Tibial nerve (tissue), 4 donors: Measurements from ENCODE around the gene MINK1. TPM values are rescaled to one million over a fixed set of nuclear protein-coding genes. Genes with fewer than 3 reads are reported as not detected.
A peak's percentile ranks its signal among the peaks of the same experiment; 100 is the strongest.
"Not testable (repeated sequence)": the region's sequence is repeated elsewhere in the genome, so short reads cannot be mapped to it uniquely, and the experiment has no call there.

Experiments
- DNase-seq, 2 donors: peaks; one replicate each; pipeline ENCODE4 v3.0.0-alpha.2; 2019; ENCODE audit warnings: low spot score in 2 of 2
- H3K27ac ChIP-seq, 4 donors: fragments of 200-600 bp; sonication (generic) in 3 of 4; one replicate each; pipeline ENCODE4 v1.5.1; 2017 to 2019; ENCODE audit warnings: mild to moderate bottlenecking in 1 of 4
- H3K27me3 ChIP-seq, 2 donors: fragments of 200-600 bp; sonication (generic) in 1 of 2; one replicate each; pipeline versions ENCODE4 v1.5.1 to v1.6.0; 2017 to 2019
- H3K36me3 ChIP-seq, 3 donors: fragments of 200-600 bp; sonication (generic); one replicate each; pipeline ENCODE4 v1.5.1; 2018 to 2019
- H3K4me1 ChIP-seq, 4 donors: fragments of 200-600 bp; sonication (generic) in 3 of 4; one replicate each; pipeline ENCODE4 v1.5.1; 2017 to 2019
- H3K4me3 ChIP-seq, 4 donors: fragments of 200-600 bp; sonication (generic) in 3 of 4; one replicate each; pipeline ENCODE4 v1.5.1; 2017 to 2019; ENCODE audit warnings: mild to moderate bottlenecking in 1 of 4, moderate library complexity in 1 of 4
- H3K9me3 ChIP-seq, 4 donors: fragments of 200-600 bp; sonication (generic) in 3 of 4; one replicate each; pipeline ENCODE4 v1.5.1; 2017 to 2019
- EP300 ChIP-seq, 2 donors: sonication (generic); formaldehyde crosslinking; IDR thresholded peaks; one replicate each; pipeline ENCODE4 v1.6.1; 2017; ENCODE audit warnings: antibody characterized with exemption in 2 of 2, mild to moderate bottlenecking in 1 of 2
- POLR2A ChIP-seq, 2 donors: fragments of 450-650 bp; IDR thresholded peaks; one replicate each; pipeline ENCODE4 v1.6.1; 2017; ENCODE audit warnings: antibody characterized with exemption in 2 of 2, mild to moderate bottlenecking in 2 of 2, moderate library complexity in 2 of 2
- WGBS, 2 donors: methylation state at CpG; one replicate each; pipeline ENCODE4 v1.1.5; 2018; 5-methylcytosine and 5-hydroxymethylcytosine counted together
- total RNA-seq, 4 donors: library from RNA; depleted of rRNA; stranded (reverse); fragments of >200 nt; gene quantifications; one replicate each; pipeline ENCODE4 v1.1.0, GENCODE V29; 2016
- TF ChIP-seq, protein P1 (sequence below), 5 experiments: fragments of 200-600 bp in 3 of 5; fragments of 450-650 bp in 2 of 5; sonication (generic) in 3 of 5; IDR thresholded peaks; one replicate each; pipeline ENCODE4 v1.5.1; 2016 to 2019; ENCODE audit warnings: antibody characterized with exemption in 5 of 5, mild to moderate bottlenecking in 3 of 5, moderate library complexity in 2 of 5

The MINK1 gene
- total RNA-seq, 4 donors from 2014 or later, result 57.1 to 94.3 (median 85.7) TPM

GRCh38 chr17:4859816-4860625 lies 26.9 kb downstream of the MINK1 start:
- no peak for DNase-seq
- WGBS, 2 donors, result 45 to 59% methylated on average over 32 of the region's 32 CpGs
- H3K4me1 ChIP-seq, result peaks cover 0 to 73% (median 43%) of the 10 kb centered on the region in 4 donors
- no peaks in the 10 kb centered on the region for H3K27me3 ChIP-seq
- H3K27ac ChIP-seq, result peak overlapping the region; percentile 50 to 91 (median 81)
- no peaks in the 10 kb centered on the region for H3K9me3 ChIP-seq
- TF ChIP-seq EP300 (IDR thresholded peaks at IDR 0.05) (peak in 1 of 2 donors; percentile 11), POLR2A (IDR thresholded peaks at IDR 0.05) (no peak)
- TF ChIP-seq, protein P1, sequence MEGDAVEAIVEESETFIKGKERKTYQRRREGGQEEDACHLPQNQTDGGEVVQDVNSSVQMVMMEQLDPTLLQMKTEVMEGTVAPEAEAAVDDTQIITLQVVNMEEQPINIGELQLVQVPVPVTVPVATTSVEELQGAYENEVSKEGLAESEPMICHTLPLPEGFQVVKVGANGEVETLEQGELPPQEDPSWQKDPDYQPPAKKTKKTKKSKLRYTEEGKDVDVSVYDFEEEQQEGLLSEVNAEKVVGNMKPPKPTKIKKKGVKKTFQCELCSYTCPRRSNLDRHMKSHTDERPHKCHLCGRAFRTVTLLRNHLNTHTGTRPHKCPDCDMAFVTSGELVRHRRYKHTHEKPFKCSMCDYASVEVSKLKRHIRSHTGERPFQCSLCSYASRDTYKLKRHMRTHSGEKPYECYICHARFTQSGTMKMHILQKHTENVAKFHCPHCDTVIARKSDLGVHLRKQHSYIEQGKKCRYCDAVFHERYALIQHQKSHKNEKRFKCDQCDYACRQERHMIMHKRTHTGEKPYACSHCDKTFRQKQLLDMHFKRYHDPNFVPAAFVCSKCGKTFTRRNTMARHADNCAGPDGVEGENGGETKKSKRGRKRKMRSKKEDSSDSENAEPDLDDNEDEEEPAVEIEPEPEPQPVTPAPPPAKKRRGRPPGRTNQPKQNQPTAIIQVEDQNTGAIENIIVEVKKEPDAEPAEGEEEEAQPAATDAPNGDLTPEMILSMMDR (IDR thresholded peaks at IDR 0.05), result no peak
- H3K36me3 ChIP-seq, result no peaks in the 10 kb centered on the region
- H3K4me3 ChIP-seq, result peak overlapping the region in 2 of 4 donors; percentile 25 to 38

GRCh38 chr17:4860651-4861050 lies 27.5 kb downstream of the MINK1 start:
- Histone ChIP-seq H3K4me3 (peak overlapping the region in 1 of 4 donors; percentile 38), H3K27ac (peak overlapping the region; percentile 50 to 91 (median 81)), H3K9me3 (no peaks in the 10 kb centered on the region), H3K27me3 (no peaks in the 10 kb centered on the region), H3K36me3 (no peaks in the 10 kb centered on the region), H3K4me1 (peaks cover 0 to 73% (median 43%) of the 10 kb centered on the region in 4 donors)
- WGBS, 2 donors, result 78 to 80% methylated on average over 9 of the region's 9 CpGs
- no peak for DNase-seq
- TF ChIP-seq POLR2A (IDR thresholded peaks at IDR 0.05) (no peak), EP300 (IDR thresholded peaks at IDR 0.05) (no peak)
- TF ChIP-seq, protein P1 (IDR thresholded peaks at IDR 0.05), result no peak

DNA sequence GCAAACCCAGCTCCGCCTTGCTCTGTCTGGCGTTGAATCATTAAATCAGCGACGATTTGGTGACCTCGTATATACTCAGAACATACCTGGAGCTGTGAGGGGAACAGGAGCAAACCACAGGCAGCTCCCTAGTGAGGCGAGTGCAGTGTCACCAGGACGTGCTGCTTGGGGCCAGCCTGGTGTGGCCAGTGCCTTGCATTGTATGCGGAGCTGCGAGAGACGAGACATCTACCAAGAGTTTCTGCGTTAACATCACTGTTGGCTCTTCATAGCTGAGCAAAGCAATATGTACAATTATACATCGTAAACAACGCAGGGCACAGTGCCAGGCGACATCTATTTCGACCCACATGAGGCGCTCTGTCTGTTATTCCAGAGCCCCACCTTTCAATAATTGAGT lies 27.9 kb downstream of the MINK1 start:
- 85% methylated on average over 16 of the region's 16 CpGs for WGBS, 2 donors
- no peaks in the 10 kb centered on the region for H3K27me3 ChIP-seq
- peaks cover 0 to 69% (median 41%) of the 10 kb centered on the region in 4 donors for H3K4me1 ChIP-seq
- H3K4me3 ChIP-seq, result no peak overlapping the region
- no peaks in the 10 kb centered on the region for H3K9me3 ChIP-seq
- TF ChIP-seq, protein P1 (IDR thresholded peaks at IDR 0.05), result no peak
- no peak for TF ChIP-seq POLR2A (IDR thresholded peaks at IDR 0.05)
- no peak for TF ChIP-seq EP300 (IDR thresholded peaks at IDR 0.05)
- no peak for DNase-seq
- H3K36me3 ChIP-seq, result no peaks in the 10 kb centered on the region
- H3K27ac ChIP-seq, result peak overlapping the region; percentile 50 to 91 (median 81)

DNA sequence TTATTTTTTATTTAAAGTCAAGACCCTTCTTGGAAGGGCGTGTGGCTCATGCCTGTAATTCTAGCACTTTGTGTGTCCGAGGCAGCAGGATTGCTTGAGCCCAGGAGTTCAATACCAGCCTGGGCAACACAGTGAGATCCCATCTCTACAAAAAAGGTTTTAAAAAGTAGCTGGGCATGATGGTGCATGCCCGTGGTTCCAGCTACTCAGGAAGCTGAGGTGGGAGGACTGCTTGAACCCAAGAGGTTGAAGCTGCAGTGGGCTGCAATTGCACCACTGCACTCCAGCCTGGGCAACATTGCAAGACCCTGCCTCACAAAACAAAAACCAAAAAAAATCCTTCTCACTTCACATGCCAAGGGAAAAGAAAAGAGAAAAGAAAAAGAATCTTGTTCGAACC lies 29.6 kb downstream of the MINK1 start:
- 91% methylated on average over 4 of the region's 4 CpGs for WGBS, 2 donors
- H3K27me3 ChIP-seq, result no peaks in the 10 kb centered on the region
- H3K27ac ChIP-seq, result peak overlapping the region in 1 of 4 donors; percentile 42
- H3K9me3 ChIP-seq, result no peaks in the 10 kb centered on the region
- no peak overlapping the region for H3K4me3 ChIP-seq
- peaks cover 0 to 53% (median 28%) of the 10 kb centered on the region in 4 donors for H3K4me1 ChIP-seq
- H3K36me3 ChIP-seq, result no peaks in the 10 kb centered on the region
- TF ChIP-seq, protein P1 (IDR thresholded peaks at IDR 0.05), result no peak
- TF ChIP-seq POLR2A (IDR thresholded peaks at IDR 0.05), result no peak
- no peak for DNase-seq

- Histone ChIP-seq H3K9me3 (no peaks in the 10 kb centered on the region), H3K4me1 (peaks cover 0 to 47% (median 22%) of the 10 kb centered on the region in 4 donors), H3K36me3 (no peaks in the 10 kb centered on the region), H3K27me3 (no peaks in the 10 kb centered on the region), H3K4me3 (no peak overlapping the region), H3K27ac (peak overlapping the region in 1 of 4 donors; percentile 42)
- TF ChIP-seq POLR2A (IDR thresholded peaks at IDR 0.05) (no peak), EP300 (IDR thresholded peaks at IDR 0.05) (no peak)
- TF ChIP-seq, protein P1 (IDR thresholded peaks at IDR 0.05), result no peak
- 65 to 75% methylated on average over 1 of the region's 1 CpG for WGBS, 2 donors
- DNase-seq, result no peak
Measured at GRCh38 chr17:4863321-4863720, 30.2 kb downstream of the MINK1 start.

DNA sequence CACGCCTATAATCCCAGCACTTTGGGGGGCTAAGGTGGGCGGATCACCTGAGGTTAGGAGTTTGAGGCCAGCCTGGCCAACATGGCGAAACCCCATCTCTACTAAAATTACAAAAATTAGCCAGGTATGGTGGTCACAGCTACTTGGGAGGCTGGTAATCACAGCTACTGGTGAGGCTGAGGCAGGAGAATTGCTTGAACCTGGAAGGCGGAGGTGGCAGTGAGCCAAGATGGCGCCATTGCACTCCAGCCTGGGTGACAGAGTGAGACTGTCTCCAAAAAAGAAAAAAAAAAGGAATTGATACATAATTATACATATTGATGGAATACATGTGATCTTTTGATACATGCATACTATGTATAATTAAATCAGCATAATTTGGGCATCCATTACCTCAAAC lies 34.4 kb downstream of the MINK1 start:
- not testable (repeated sequence) for H3K36me3 ChIP-seq, H3K9me3 ChIP-seq, H3K27me3 ChIP-seq, DNase-seq, H3K27ac ChIP-seq, H3K4me3 ChIP-seq, H3K4me1 ChIP-seq
- WGBS, 2 donors, result 82% methylated on average over 5 of the region's 5 CpGs

GRCh38 chr17:4869058-4869998 lies 36.2 kb downstream of the MINK1 start:
- not testable (repeated sequence) for H3K9me3 ChIP-seq, H3K4me3 ChIP-seq, DNase-seq, H3K27ac ChIP-seq, H3K4me1 ChIP-seq, H3K36me3 ChIP-seq, H3K27me3 ChIP-seq
- 94 to 96% methylated on average over 22 of the region's 22 CpGs for WGBS, 2 donors
